ENCODE measurements around the gene COX6B2.

COX6B2 gene

DNA sequence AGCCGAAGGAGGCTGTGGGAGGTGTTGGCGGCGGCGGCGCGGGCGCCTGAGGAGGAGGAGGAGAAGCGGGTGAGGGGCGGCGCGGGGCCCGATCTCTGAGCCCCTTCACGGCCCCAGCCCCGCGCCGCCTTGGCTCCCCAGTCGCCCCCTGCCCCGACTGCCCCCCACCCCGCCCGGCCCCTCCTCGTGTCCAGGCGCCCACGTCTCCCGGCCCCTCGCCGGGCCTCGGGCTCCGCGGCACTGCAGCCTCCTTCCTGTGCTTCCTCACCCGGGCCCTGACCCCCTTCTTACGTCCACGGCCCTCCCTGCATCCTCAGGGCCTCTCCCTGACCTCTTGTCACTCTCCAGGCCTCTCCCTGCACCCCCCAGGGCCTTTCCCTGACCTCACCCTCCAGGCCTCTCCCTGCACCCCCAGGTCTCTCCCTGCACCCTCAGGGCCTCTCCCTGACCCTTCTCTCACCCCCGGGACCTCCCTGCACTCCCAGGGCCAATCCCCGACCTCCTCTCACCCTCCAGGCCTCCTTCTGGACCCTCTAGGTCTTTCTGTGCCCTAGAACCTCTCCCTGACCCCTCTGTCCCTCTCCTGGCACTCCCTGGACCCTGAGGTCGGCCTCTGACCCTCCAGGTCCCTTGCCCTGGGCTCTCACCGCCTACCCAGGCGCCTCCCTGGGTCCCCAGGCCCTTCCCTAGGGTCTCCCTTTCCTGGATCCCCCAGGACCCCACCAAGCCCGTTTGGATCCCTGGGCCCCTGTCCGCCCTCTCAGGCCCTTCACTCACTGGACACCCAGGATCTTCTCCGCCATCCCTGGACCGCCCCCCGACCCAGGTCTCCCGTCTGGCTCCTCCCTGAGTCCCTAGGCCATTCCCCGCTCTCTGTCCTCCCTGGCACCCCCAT is 14.4 kb downstream of the COX6B2 start:
- Histone ChIP-seq H4K20me1 (ENCODE audit: insufficient read depth, low read length) (no peaks in the 10 kb centered on the region), H3K36me3 (replicated peaks; ENCODE audit: insufficient read depth, low read length) (no peaks in the 10 kb centered on the region; the same call in 1 of the 2 replicates), H3K9me3 (replicated peaks; ENCODE audit: insufficient read depth, low read length) (no peaks in the 10 kb centered on the region), H3K27ac (ENCODE audit: low read length) (peak overlapping the region; percentile 83), H2AFZ (ENCODE audit: low read length) (no peak overlapping the region), H3K9me2 (replicated peaks; ENCODE audit: insufficient read depth, low read length) (no peaks in the 10 kb centered on the region), H3K4me3 (ENCODE audit: low read length) (peak overlapping the region; percentile 95), H3K27me3 (replicated peaks; ENCODE audit: insufficient read depth, low read length) (peaks cover 10% of the 10 kb centered on the region), H3K4me2 (ENCODE audit: low read depth, low read length) (peak overlapping the region; percentile 99), H3K9ac (ENCODE audit: low read length) (peak overlapping the region; percentile 99), H3F3A (ENCODE audit: insufficient read depth, low read length) (peaks cover 8% of the 10 kb centered on the region; the same call in 1 of the 2 replicates), H3K4me1 (ENCODE audit: low read length) (peaks cover 5% of the 10 kb centered on the region; the same call in 1 of the 2 replicates), H3K79me2 (ENCODE audit: low read length) (peaks cover 24% of the 10 kb centered on the region)
- TF ChIP-seq, protein P1, sequence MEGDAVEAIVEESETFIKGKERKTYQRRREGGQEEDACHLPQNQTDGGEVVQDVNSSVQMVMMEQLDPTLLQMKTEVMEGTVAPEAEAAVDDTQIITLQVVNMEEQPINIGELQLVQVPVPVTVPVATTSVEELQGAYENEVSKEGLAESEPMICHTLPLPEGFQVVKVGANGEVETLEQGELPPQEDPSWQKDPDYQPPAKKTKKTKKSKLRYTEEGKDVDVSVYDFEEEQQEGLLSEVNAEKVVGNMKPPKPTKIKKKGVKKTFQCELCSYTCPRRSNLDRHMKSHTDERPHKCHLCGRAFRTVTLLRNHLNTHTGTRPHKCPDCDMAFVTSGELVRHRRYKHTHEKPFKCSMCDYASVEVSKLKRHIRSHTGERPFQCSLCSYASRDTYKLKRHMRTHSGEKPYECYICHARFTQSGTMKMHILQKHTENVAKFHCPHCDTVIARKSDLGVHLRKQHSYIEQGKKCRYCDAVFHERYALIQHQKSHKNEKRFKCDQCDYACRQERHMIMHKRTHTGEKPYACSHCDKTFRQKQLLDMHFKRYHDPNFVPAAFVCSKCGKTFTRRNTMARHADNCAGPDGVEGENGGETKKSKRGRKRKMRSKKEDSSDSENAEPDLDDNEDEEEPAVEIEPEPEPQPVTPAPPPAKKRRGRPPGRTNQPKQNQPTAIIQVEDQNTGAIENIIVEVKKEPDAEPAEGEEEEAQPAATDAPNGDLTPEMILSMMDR (IDR thresholded peaks at IDR 0.05; ENCODE audit: low read length), result no peak
- no peak for TF ChIP-seq EZH2 (optimal IDR thresholded peaks at IDR 0.05; ENCODE audit: low read depth, low read length)
- TF ChIP-seq EZH2phosphoT487 (IDR thresholded peaks at IDR 0.05; ENCODE audit: low read length), result no peak
- DNase-seq, result peak; percentile 19

DNA sequence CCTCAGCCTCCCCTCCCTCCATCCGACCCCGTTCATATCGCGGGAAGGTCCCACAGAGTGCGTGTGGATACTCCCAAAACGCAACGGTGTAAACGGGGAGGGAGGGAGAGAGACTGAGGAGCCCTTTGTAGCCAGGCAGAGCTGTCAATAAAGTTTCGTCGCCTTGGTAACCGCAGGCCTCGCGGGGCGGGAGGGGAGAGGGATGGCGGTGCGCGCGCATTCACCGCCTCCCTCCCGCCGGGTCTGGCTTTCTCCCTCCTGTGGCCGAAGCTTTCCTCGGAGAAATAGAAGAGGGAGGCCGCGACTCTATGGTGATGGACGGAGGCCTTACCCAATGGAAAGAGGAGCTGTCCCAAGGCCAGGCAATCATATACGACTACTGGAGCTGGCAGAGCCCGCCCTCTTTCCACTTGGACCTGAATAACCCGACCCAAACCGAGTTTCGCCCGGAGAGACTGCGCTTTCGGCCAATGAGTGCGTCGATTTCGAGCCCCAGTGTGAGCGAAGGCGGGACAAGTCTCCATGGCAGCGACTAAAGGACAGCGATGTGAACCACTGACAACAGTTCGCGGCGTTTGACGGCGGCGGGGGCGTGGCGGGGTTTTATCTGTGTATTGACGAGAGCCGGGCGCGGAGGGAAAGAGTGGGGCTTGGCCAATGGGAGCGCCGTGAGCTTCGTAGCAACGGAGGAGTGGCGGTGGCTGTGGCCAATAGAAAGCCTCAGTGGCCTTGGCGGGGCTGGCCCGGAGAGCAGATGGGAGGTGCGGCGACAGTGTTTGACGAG is 15.2 kb downstream of the COX6B2 start, which contains the start of gene KMT5C:
TSS of gene KMT5C (plus strand) at position 772 of the 784 bp plus-strand sequence. CDS start 2,061 bp downstream, outside the sequence.
- no peaks in the 10 kb centered on the region for H4K20me1 ChIP-seq (ENCODE audit: insufficient read depth, low read length)
- H3K4me3 ChIP-seq (ENCODE audit: low read length), result peak within 1 kb of the TSS; percentile 95
- H3K27me3 ChIP-seq (replicated peaks; ENCODE audit: insufficient read depth, low read length), result peaks cover 10% of the 10 kb centered on the region
- H2AFZ ChIP-seq (ENCODE audit: low read length), result peak within 1 kb of the TSS; percentile 69
- peak within 1 kb of the TSS; percentile 99 for H3K9ac ChIP-seq (ENCODE audit: low read length)
- no peak for TF ChIP-seq EZH2 (optimal IDR thresholded peaks at IDR 0.05; ENCODE audit: low read depth, low read length)
- TF ChIP-seq, protein P1 (IDR thresholded peaks at IDR 0.05; ENCODE audit: low read length), result peak; percentile 16; the same call in 1 of the 2 replicates
- no peaks in the 10 kb centered on the region; the same call in 1 of the 2 replicates for H3K36me3 ChIP-seq (replicated peaks; ENCODE audit: insufficient read depth, low read length)
- peak within 1 kb of the TSS; percentile 99 for H3K27ac ChIP-seq (ENCODE audit: low read length)
- peaks cover 24% of the 10 kb centered on the region for H3K79me2 ChIP-seq (ENCODE audit: low read length)
- peaks cover 8% of the 10 kb centered on the region; the same call in 1 of the 2 replicates for H3F3A ChIP-seq (ENCODE audit: insufficient read depth, low read length)
- H3K9me3 ChIP-seq (replicated peaks; ENCODE audit: insufficient read depth, low read length), result no peaks in the 10 kb centered on the region
- H3K4me1 ChIP-seq (ENCODE audit: low read length), result peaks cover 5% of the 10 kb centered on the region; the same call in 1 of the 2 replicates
- H3K4me2 ChIP-seq (ENCODE audit: low read depth, low read length), result peak within 1 kb of the TSS; percentile 99
- peak; percentile 100 for DNase-seq
- H3K9me2 ChIP-seq (replicated peaks; ENCODE audit: insufficient read depth, low read length), result no peaks in the 10 kb centered on the region

DNA sequence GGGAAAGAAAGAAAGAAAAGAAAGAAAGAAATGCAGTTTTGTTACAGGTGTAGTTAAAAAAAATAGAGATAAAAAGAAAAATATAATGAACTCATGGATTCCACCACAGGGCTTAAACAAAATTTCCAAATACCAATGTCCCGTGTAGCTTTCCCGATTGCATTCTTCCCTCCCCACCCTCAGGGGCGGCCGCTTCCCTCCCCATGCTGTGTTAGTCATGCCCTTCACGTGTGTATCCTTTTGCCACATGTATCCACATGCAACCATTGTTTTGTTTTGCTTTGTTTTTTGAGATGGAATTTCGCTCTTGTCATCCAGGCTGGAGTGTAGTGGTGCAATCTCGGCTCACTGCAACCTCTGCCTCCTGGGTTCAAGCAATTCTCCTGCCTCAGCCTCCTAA is 18.4 kb downstream of the COX6B2 start:
- no peak overlapping the region for H3K4me3 ChIP-seq (ENCODE audit: low read length)
- no peak for DNase-seq

More for the DNA sequence above, 18.4 kb downstream of the COX6B2 start:
- Histone ChIP-seq H3K36me3 (replicated peaks; ENCODE audit: insufficient read depth, low read length) (no peaks in the 10 kb centered on the region), H3K9ac (ENCODE audit: low read length) (no peak overlapping the region), H3K9me2 (replicated peaks; ENCODE audit: insufficient read depth, low read length) (no peaks in the 10 kb centered on the region), H3K4me2 (ENCODE audit: low read depth, low read length) (no peak overlapping the region), H3K4me1 (ENCODE audit: low read length) (peaks cover 5% of the 10 kb centered on the region; the same call in 1 of the 2 replicates), H3K9me3 (replicated peaks; ENCODE audit: insufficient read depth, low read length) (no peaks in the 10 kb centered on the region), H3F3A (ENCODE audit: insufficient read depth, low read length) (peaks cover 8% of the 10 kb centered on the region; the same call in 1 of the 2 replicates), H4K20me1 (ENCODE audit: insufficient read depth, low read length) (no peaks in the 10 kb centered on the region), H3K79me2 (ENCODE audit: low read length) (peaks cover 11% of the 10 kb centered on the region), H3K27me3 (replicated peaks; ENCODE audit: insufficient read depth, low read length) (peaks cover 16% of the 10 kb centered on the region), H3K27ac (ENCODE audit: low read length) (no peak overlapping the region), H2AFZ (ENCODE audit: low read length) (no peak overlapping the region)
- no peak for TF ChIP-seq EZH2phosphoT487 (IDR thresholded peaks at IDR 0.05; ENCODE audit: low read length)
- no peak for TF ChIP-seq EZH2 (optimal IDR thresholded peaks at IDR 0.05; ENCODE audit: low read depth, low read length)
- TF ChIP-seq, protein P1 (IDR thresholded peaks at IDR 0.05; ENCODE audit: low read length), result no peak

Measured in MM.1S (cell line).